GM19099 (cell line): ENCODE measurements around the gene TCERG1L.

ENCODE experiments used
- POLR2A ChIP-seq: IDR thresholded peaks from 3 replicates; pipeline ENCODE4 v1.6.1; 2011; ENCODE audit warnings: low read depth; ENCODE audit not compliant: insufficient read length; ENCODE audit errors: extremely low read depth

TCERG1L gene

GRCh38 chr10:131065673-131066305 is 245.7 kb downstream of the TCERG1L start:
- no peak for TF ChIP-seq POLR2A

DNA sequence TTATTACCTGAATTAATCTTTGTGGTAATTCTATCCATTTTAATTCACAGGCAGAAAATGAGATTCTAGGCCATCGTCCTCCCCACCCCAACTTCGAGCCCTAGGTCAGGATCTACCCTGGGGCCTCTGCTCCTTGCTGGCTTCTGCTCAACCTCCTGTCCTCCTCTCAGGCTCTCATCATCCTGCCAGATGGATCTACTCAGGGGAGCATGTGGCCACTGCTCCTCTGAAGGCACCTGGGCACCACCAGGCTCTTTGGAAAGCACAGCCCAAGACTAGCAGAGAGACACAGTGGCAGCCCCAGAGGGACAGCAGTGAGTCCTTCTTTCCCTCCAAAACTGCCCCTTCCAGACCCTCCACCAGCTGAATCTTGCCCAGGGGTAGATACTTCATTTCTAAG is 248.2 kb downstream of the TCERG1L start:
- TF ChIP-seq POLR2A: no peak

GRCh38 chr10:131062621-131063260 is 248.8 kb downstream of the TCERG1L start:
- TF ChIP-seq POLR2A: no peak

GRCh38 chr10:131061216-131061615 is 250.3 kb downstream of the TCERG1L start:
- TF ChIP-seq POLR2A: no peak

DNA sequence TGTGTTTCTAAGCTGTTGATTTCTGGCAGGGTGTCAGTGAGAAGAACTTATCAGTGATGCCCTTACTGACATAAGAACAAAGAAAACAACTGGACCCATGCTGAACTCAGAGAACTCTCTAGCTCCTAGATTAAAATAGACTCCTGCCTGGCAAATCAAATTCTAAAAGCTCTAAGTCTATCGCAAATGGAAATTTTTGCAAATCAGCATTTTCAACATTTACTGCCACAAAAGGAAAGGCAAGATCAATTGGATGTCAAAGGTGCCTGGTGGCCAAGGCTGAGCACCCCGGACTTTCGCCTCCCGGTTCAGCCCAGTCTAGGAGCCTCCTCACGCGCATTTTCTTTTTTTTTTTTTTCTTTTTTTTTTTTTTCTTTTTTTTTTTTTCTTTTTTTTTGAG is 251.6 kb downstream of the TCERG1L start:
- TF ChIP-seq POLR2A: no peak

GRCh38 chr10:131058799-131059198 is 252.7 kb downstream of the TCERG1L start:
- no peak for TF ChIP-seq POLR2A

- TF ChIP-seq POLR2A: no peak
Observed at GRCh38 chr10:131056781-131057180, 254.7 kb downstream of the TCERG1L start.

- no peak for TF ChIP-seq POLR2A
Observed at GRCh38 chr10:131056091-131056579, 255.4 kb downstream of the TCERG1L start.

DNA sequence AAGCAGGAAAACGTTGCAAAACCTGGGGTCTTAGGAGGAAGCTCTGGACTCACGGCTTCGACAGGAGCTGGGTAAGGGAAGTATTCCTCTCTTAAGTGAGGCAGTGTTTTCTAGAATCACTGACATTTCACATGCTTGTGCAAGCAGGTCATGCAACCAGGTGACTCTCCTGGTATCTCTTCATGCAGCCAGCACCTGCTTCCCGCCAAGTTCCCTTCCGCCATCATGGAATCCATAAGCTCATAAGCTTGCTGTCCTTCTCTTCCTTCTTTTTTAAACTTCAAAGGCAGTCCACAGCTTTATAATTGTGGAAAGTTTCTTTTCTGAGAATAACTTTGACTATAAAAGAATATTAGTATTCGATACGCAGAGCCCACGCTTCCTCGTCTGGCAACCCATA is 256.1 kb downstream of the TCERG1L start:
- TF ChIP-seq POLR2A: no peak

DNA sequence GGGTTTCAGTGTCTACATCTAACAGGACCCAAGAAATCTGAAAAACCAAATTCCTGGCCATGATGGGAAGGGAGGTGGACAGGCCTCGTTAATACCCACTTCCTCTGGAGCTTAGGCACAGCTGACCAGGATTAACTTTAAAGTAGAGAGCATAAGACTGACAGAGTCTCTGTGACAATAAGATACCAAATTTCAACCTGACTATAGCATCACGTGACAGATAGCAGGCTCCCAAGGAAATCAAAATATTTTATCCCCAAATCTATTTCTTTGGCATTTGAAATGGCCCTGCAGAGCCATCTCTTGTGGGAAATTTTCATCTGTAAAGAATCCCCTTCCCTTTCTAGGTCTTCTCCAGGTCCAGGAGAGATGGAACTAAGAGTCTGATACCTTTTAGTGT is 258.3 kb downstream of the TCERG1L start:
- no peak for TF ChIP-seq POLR2A

DNA sequence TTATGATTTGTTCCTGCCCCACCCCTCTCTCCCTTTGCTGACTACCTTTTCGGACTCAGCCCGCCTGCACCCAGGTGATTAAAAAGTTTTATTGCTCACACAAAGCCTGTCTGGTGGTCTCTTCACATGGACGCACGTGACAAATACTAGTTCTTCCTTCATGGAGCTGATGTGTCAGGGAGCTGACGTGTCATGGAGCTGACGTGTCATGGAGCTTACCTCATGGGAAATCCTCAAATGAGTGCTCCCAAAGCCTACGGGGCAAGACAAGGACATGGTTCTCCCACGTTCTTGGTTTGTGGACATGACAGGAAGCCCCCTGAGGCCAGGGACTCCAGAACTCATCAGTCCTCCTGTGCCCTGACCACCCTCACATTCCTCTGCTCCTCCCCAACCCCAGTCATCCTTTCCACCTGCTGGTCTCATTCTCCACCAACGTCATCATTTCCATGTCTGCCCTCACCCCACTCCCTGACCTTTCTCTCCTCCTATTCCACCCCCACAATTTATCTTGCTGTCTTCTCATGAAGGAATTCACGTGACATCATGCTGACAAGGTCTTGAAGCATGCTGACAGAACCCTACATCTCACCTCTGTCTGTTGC is 261.3 kb downstream of the TCERG1L start:
- no peak for TF ChIP-seq POLR2A

DNA sequence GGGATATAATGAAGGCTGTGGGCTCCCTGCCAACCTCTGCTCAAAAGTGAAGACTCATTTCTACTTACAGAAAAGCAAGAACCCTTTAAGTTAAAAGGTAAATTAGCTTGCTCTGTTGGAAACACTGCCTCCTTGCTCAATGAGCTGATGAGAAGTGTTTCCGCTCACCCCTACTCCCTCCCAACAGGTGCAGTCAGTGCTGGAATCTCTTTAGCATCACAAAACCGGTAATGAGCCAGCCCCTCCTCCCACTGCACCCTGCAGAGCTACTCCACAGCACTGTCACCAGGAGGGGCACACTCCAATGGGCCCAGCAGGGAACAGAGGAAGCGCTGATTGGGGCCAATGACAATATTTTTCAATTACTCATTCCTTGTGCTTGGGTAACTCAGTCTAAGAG is 262.5 kb downstream of the TCERG1L start:
- TF ChIP-seq POLR2A: no peak

DNA sequence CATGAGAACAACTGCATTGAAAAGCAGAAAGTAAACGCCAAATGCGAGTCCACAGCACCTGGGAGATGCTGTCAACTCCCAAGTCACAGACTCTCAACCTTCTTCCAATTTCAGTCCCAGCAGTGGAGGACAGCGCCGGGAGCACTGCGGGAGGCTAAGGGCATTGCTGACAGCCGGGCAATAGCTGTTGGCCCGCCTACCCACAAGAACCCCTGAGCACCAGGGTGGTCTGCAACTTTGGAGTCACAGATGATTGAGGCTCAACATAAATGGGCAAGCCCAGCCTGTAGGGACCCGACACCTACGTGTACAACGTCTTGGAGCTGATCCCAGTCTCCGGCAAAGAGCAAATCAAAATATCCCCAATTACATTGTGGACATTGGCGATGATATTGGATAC is 262.9 kb downstream of the TCERG1L start:
- TF ChIP-seq POLR2A: no peak

DNA sequence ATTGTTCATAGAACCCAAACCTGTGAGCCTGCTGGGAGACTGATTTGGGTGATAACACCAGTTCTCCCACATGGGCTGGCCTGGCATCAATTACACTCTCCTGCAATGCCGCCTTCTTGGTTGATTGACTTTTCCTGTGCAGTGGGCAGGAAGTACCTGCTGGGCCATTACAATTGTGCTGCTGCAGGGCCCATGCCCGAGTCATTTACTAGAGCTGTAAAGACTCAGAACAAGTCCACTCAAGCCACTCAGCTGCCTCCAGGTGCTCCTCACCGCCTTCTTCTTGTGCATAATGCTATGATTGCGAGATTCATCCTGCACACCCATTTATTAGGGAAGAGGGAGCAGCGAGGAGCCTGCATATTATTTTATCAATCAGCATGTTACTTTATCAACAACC is 264.0 kb downstream of the TCERG1L start:
- no peak for TF ChIP-seq POLR2A

- TF ChIP-seq POLR2A: no peak
Observed at GRCh38 chr10:131046194-131046593, 265.3 kb downstream of the TCERG1L start.
